ENCODE data around the gene OR2AE1.

DNA sequence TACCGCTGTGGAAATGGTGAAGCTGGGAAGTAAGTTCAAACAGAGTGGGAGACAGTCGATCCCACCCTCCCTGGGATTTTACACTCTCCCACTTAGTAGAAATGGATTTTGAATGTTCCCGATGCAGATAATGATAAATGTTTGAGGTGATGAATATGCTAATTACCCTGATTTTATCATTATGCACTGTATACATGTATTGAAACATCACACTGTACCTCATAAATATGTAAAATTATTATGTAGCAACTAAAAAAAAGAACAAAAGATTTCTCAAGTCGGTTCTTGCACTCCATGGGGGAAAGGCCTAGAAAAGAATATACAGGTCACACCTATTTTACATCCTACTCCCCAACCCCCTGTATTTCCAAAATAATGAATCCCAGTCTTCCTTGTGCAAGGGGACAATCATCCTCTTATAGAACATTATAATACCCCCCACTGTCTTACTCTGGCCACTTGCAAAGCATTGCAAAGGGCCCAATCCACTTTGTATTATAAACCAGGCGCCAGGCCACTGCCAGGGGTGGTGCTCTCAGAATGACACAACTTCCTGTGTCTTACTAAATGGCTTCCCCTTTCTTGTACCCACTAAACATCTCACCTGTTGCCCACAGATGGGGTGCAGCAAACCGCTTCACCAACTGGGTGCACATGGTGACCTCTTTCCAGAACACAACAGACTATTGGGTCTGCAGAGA lies 20.6 kb upstream of the OR2AE1 start:
- TF ChIP-seq, protein P1, sequence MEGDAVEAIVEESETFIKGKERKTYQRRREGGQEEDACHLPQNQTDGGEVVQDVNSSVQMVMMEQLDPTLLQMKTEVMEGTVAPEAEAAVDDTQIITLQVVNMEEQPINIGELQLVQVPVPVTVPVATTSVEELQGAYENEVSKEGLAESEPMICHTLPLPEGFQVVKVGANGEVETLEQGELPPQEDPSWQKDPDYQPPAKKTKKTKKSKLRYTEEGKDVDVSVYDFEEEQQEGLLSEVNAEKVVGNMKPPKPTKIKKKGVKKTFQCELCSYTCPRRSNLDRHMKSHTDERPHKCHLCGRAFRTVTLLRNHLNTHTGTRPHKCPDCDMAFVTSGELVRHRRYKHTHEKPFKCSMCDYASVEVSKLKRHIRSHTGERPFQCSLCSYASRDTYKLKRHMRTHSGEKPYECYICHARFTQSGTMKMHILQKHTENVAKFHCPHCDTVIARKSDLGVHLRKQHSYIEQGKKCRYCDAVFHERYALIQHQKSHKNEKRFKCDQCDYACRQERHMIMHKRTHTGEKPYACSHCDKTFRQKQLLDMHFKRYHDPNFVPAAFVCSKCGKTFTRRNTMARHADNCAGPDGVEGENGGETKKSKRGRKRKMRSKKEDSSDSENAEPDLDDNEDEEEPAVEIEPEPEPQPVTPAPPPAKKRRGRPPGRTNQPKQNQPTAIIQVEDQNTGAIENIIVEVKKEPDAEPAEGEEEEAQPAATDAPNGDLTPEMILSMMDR (IDR thresholded peaks at IDR 0.05): no peak
- TF ChIP-seq POLR2AphosphoS5 (IDR thresholded peaks at IDR 0.05): no peak

All from breast epithelium (tissue), 3 donors.